Measurements from ENCODE around the gene EPN1. TPM values are rescaled to one million over a fixed set of nuclear protein-coding genes. Genes with fewer than 3 reads are reported as not detected.

EPN1 gene
- total and polyA plus RNA-seq, 11 donors: 125 to 377 (median 188) TPM

DNA sequence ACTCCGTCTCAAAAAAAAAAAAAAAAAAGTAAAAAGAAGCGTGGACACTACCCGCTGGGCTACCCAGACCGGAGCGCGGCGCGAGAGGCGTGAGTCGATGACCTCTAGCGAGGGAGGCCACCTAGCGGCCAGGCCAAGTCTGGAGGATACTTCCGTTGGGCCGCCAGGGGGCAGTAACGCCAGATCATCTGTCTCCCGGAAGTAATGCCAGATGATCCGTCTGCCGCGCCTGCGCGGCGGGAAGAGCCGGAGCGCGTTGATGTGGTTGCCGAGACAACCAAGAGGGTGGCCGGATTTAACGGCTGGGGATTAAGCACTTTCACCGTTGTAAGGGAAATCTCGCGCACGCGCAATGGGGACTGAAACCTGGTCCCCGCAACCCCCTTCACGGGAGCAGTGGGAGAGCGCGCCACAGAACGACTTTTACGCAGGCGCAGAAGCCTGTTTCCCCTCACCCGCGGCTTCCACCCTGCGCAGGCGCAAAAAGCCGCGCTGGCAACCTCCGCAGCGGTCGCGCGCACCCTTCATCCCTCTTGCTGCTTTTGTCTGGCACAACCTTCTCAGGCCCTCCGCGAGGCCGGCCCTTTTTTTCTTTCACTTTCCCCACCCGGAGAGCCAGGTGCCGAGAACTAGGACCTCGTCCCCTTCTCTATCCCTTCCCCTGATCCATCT is 21.2 kb upstream of the EPN1 start:
- Histone ChIP-seq H3K4me3 (peak overlapping the region; percentile 50 to 99 (median 93)), H3K27ac (peak overlapping the region; percentile 94 to 100 (median 99)), H3K27me3 (no peaks in the 10 kb centered on the region), H3K4me1 (peaks cover 12 to 48% (median 42%) of the 10 kb centered on the region in 12 donors), H3K9me3 (no peaks in the 10 kb centered on the region), H3K36me3 (peaks cover 0 to 11% (median 0%) of the 10 kb centered on the region in 9 donors)
- TF ChIP-seq, protein P1, sequence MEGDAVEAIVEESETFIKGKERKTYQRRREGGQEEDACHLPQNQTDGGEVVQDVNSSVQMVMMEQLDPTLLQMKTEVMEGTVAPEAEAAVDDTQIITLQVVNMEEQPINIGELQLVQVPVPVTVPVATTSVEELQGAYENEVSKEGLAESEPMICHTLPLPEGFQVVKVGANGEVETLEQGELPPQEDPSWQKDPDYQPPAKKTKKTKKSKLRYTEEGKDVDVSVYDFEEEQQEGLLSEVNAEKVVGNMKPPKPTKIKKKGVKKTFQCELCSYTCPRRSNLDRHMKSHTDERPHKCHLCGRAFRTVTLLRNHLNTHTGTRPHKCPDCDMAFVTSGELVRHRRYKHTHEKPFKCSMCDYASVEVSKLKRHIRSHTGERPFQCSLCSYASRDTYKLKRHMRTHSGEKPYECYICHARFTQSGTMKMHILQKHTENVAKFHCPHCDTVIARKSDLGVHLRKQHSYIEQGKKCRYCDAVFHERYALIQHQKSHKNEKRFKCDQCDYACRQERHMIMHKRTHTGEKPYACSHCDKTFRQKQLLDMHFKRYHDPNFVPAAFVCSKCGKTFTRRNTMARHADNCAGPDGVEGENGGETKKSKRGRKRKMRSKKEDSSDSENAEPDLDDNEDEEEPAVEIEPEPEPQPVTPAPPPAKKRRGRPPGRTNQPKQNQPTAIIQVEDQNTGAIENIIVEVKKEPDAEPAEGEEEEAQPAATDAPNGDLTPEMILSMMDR (IDR thresholded peaks at IDR 0.05): peak; percentile 97 to 100 (median 99)
- TF ChIP-seq POLR2A (IDR thresholded peaks at IDR 0.05): peak in 1 of 2 donors; percentile 71
- DNase-seq (peak; percentile 97 to 99 (median 98)), ATAC-seq (peak; percentile 67 to 83 (median 74))
- WGBS, 4 donors: 0 to 1% (median 0%) methylated on average over 44 to 57 of the region's 57 CpGs
- intact Hi-C loops (cut with DNase I): loop anchor here in 3 of 10 donors (1.0 to 2.0 kb wide), 3 partner anchors 19 to 22 kb away; partner anchors contain the start of gene EPN1 (in 2 of the 3)

DNA sequence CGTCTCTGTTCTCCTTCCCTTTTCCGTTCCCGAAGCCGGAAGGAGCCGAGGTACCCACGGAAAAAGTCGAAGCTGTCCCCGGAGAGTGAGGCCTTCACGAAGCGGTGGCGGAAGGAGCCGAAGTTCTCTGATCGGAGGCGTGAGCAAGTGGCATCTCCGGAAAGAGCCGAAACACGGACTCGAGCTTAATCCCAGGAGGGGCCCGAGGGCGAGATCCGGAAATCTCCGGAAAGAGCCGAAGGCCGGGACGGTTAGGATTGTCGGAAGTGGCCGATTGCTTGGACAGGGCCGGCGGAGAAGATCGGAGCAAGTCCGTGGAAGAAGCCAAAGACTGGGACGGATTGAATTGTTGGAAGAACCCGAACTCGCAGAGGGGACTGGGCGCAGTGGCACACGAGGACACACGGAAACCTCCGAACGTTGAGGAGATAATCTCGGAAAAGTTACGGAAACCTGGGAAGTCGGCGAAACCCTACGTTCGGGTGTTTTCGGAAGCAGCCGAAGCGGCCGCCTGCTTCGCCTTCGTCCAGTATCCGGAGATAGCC is 20.6 kb upstream of the EPN1 start:
- TF ChIP-seq, protein P1 (IDR thresholded peaks at IDR 0.05): no peak
- no peak for TF ChIP-seq POLR2A (IDR thresholded peaks at IDR 0.05)
- Histone ChIP-seq H3K27ac (peak overlapping the region; percentile 94 to 100 (median 99)), H3K4me1 (peaks cover 12 to 50% (median 44%) of the 10 kb centered on the region in 12 donors), H3K4me3 (peak overlapping the region; percentile 50 to 99 (median 93)), H3K27me3 (no peaks in the 10 kb centered on the region), H3K36me3 (peaks cover 0 to 14% (median 4%) of the 10 kb centered on the region in 9 donors), H3K9me3 (no peaks in the 10 kb centered on the region)
- ATAC-seq (peak; percentile 72 to 84 (median 79)), DNase-seq (peak; percentile 99 to 100 (median 99))
- intact Hi-C loops (cut with DNase I): loop anchor here in 2 of 10 donors (1.0 to 2.0 kb wide), 2 partner anchors 20 to 21 kb away; partner anchors contain the start of gene EPN1 (in 2 of the 2)
- 0 to 1% (median 1%) methylated on average over 43 to 52 of the region's 52 CpGs for WGBS, 4 donors

DNA sequence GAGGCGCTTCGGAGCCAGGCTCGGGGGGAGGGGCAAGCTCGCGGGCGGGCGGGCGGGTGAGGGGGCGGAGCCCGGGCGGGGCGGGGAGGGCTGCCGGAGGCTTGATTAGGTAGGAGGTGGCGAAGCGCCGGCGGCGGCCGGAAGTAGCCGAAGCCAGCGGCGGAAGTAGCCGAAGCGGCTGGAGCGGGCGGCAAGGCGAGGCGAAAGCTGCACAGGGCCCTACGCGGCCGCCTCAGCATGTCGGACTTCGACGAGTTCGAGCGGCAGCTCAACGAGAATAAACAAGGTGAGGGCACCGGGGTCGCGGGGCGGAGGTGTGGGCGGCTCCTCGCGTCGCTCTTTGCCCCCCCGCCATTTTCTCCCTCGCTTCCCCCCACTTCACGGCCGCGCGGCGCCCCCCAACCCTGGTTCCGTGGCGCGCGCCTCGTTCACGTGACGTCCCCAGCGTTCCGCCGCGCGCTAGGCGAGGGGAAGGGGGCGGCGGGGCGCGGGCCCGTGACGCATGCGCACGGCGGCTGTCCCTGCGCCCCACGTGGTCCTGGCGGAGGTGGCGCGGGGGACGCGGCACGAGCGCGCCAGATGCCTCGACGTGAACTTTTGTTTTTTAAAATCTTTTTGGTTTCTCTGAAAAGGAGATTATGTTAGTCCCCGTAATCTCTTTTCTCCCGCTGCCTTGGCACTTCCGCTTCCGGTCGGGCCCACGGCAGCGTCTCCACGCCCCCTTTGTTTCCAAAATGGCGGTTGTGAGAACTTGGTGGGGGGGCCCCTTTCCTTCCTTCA is 20.0 kb upstream of the EPN1 start, which contains the start of gene U2AF2:
TSS of gene U2AF2 (plus strand) at position 168 of the 780 bp plus-strand sequence. CDS start at position 238, 70 bp downstream.
- no peaks in the 10 kb centered on the region for H3K9me3 ChIP-seq
- DNase-seq (peak; percentile 96 to 99 (median 96)), ATAC-seq (peak; percentile 29 to 65 (median 57))
- intact Hi-C loops (cut with DNase I): loop anchor here in 2 of 10 donors (1.0 to 2.0 kb wide), 2 partner anchors 20 kb away; partner anchors contain the start of gene EPN1 (in 2 of the 2)
- peak within 1 kb of the TSS; percentile 66 to 99 (median 95) for H3K4me3 ChIP-seq
- no peaks in the 10 kb centered on the region for H3K27me3 ChIP-seq
- H3K36me3 ChIP-seq: peaks cover 0 to 21% (median 10%) of the 10 kb centered on the region in 9 donors
- peaks cover 12 to 54% (median 48%) of the 10 kb centered on the region in 12 donors for H3K4me1 ChIP-seq
- H3K27ac ChIP-seq: peak within 1 kb of the TSS; percentile 94 to 100 (median 99)
- 0 to 1% (median 1%) methylated on average over 43 to 95 of the region's 95 CpGs for WGBS, 4 donors
- peak in 1 of 2 donors; percentile 62 for TF ChIP-seq POLR2A (IDR thresholded peaks at IDR 0.05)
- TF ChIP-seq, protein P1 (IDR thresholded peaks at IDR 0.05): no peak

Measured in heart left ventricle (tissue), 16 donors.